Renal cortex interstitium (tissue), 11 donors: Measurements from ENCODE around the gene COMMD9. TPM values are rescaled to one million over a fixed set of nuclear protein-coding genes. Genes with fewer than 3 reads are reported as not detected.
A peak's percentile ranks its signal among the peaks of the same experiment; 100 is the strongest.

Source experiments
- DNase-seq, 11 donors: peaks; one replicate each; pipeline ENCODE4 v3.0.0-alpha.2; 2013; ENCODE audit warnings: low read depth in 9 of 11, low spot score in 4 of 11; ENCODE audit errors: extremely low read depth in 1 of 11
- polyA plus RNA-seq, 3 donors: library from polyadenylated mRNA; unstranded; fragments of 120-200 nt; gene quantifications; one replicate each; pipeline ENCODE4 v1.2.1, GENCODE V29; 2013; ENCODE audit not compliant: insufficient read length in 3 of 3

The COMMD9 gene
- polyA plus RNA-seq, 3 donors: 80.5 to 88.4 (median 86.0) TPM

GRCh38 chr11:36266767-36267166, 22.5 kb downstream of the COMMD9 start:
- DNase-seq: no peak

- DNase-seq: peak in 8 of 11 donors; percentile 38 to 69 (median 58)
Measured at GRCh38 chr11:36265793-36266628, 23.2 kb downstream of the COMMD9 start.

DNA sequence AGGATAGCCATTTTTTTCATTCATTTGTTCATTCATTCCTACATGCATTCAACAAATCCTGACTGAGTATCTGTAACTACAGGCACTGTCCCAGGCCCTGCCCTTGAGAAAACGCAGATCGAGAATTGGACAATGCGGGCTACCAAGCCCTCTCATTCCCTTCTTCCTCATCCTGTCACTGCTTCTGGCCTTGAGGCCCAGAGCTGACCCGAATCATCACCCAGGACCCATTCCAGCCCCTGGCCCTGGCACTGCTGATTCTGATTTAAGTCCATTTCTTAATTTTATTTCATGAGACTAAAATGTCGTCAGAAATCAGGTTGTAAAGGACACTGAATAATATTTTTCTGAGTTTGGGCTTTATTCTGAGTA, 24.3 kb downstream of the COMMD9 start:
- DNase-seq: no peak

- DNase-seq: no peak
Measured at GRCh38 chr11:36264011-36264972, 24.9 kb downstream of the COMMD9 start.

GRCh38 chr11:36261094-36261493, 28.1 kb downstream of the COMMD9 start:
- no peak for DNase-seq

DNA sequence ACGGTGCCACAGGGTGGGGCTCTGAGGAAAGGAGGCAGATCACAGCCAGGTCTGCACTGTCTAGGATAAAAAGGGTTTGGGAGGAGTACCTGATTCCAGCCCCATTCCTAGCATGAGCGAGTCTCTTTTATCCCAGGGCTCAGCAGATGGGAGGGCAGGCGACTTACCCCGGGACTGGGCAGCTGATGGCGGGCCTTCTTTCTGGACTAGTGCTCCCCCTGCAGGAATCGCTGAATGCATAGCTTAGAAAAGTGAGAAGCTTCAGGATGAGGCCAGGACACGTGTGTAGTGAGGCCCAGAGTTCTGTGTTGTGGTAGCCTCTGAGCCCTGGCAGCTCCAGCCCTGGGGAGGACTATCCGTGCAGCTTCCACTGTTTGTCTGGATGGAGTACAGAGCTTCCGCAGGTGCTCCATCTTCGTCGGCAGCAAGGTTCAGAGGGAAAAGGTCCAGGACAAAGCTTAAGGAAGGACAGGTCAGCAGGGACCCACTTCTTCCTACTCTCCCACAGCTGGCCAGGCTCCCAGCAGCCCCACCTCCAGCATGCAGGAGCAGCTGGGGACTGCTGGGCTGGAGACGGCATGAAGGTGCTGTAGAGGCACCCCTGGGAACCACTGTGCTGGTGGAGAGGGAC, 30.4 kb downstream of the COMMD9 start:
- peak in 7 of 11 donors; percentile 39 to 58 (median 50) for DNase-seq

DNA sequence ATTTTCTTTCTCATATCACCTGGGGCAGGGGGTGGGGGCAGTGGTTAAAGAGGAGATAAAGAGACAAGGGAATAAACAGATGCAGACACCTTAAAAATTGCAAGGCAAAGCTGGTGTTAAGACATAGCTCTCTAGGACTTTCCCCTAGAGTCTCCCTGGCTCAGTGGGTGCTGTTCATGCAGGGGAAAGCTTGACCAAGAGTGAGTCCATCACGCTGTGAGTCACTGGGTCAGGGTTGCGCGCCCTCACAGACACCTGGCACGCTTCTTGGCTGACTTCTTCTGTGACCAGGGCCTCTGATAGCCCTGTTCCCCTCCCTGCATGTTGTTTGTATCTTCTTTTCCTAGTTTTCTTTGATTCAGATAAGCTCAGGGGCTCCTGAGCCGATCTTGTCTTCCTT, 31.9 kb downstream of the COMMD9 start:
- DNase-seq: no peak

DNA sequence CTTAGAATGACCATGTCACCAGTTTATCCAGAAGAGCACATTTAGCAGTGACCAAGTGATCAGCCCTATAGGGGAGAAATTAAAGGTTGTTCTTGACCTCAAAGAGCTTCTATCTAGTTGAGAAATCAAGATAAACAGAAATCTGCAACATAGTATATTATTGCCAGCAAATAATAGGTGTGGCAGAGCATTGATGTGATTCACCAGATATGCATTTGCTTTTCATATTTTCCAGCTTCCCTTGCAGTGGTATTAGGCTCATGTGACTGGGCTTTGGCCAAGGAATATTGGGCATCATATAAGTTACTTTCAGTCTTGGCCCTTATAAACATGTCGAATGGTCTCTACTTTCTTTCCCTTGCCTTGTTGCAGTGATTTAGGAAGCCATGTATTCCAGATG, 34.5 kb downstream of the COMMD9 start:
- no peak for DNase-seq

DNA sequence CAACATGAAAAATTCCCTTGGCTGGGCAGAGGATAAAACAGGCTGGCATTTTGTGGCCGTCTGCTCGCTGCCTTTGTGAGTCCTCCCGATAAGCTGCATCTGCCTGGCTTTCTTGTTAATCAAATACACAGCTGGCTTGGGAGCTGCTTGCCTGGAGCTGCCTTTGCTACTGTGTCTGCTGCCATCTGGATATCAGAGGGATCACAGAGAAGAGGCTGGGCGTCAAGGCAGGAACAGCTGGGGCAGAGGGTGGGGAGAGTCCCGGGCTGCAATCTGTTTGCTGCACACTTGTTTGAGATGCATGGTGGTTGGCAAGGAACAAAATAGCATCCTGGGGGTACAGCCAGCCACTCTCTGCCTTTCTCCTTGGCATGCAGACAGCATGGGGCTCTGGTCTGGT, 36.0 kb downstream of the COMMD9 start:
- DNase-seq: no peak

- no peak for DNase-seq
Measured at GRCh38 chr11:36251823-36252222, 37.4 kb downstream of the COMMD9 start.

GRCh38 chr11:36249246-36249645, 40.0 kb downstream of the COMMD9 start:
- no peak for DNase-seq

DNA sequence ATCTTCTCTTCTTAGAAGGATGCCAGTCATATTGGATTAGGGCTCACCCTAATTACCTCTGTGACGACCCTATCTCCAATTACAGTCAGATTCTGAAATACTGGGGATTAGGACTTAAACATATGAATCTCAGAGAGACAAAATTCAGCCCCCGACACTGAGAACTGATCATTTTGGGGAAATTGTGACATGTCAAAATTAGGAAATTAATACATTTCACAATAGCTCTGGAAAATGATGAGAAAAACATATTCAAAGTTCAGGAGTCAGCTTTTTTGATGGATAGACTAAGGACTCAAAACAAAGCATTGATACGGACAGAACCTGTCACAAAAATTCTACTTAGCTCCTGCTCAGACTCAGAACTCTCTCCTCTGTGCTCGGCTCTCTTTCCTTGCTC, 40.8 kb downstream of the COMMD9 start:
- no peak for DNase-seq

- DNase-seq: no peak
Measured at GRCh38 chr11:36247493-36247892, 41.7 kb downstream of the COMMD9 start.

DNA sequence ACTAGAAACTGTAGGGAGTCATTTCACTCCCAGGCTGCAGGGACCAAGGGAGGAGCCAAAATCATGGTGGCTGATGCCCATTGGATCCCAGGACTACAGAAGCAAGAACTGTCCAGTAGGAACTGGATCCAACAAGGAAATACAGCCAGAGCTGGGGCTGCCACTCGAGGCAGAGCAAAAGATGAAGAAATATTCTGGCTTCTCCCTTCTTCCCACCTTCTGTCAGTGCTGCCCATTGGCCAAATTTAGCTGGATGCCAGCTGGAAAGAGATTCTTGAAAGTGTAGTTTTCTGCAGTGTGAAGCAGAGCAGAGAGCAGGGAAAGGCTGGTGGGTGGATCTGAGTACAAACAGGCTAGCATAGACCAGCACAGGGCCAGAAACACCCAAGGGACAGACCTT, 45.6 kb downstream of the COMMD9 start:
- DNase-seq: no peak

- DNase-seq: no peak
Measured at GRCh38 chr11:36241497-36241896, 47.7 kb downstream of the COMMD9 start.

DNA sequence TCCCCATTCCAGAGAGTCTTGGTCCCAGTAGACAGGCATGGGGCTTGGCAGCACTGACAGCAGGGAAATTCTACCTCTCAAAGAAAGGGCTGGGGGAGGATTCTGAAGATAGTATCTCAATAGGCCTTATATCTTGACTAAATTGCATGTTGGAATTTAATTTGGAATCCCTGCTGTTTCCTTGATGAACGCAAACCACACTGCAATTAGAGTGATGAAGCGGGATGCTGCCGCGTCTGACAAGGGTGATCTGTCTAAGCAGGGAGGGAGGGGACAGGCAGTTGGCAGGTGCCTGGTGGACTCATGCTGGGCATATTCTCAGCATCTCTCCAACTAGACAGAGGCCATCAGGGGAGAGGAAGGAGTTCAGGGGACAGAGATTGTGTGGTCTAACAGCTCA, 48.4 kb downstream of the COMMD9 start:
- no peak for DNase-seq

DNA sequence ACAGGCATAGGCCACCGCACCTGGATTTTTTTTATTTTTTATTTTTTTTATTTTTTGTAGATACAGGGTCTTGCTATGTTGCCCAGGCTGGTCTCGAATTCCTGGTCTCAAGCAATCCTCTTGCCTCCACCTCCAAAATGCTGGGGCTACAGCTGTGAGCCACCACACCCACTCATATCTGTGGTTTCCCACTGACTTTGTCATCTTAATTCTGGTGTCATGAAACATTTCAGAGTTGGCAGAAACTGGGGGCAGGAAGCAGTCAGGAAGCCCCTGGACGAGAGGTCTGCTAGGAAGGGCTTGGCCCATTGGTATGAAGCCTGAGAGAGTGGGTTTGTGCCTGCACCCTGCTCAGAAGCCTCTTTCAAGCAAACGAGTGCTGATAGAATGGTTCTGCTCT, 49.1 kb downstream of the COMMD9 start:
- no peak for DNase-seq

DNA sequence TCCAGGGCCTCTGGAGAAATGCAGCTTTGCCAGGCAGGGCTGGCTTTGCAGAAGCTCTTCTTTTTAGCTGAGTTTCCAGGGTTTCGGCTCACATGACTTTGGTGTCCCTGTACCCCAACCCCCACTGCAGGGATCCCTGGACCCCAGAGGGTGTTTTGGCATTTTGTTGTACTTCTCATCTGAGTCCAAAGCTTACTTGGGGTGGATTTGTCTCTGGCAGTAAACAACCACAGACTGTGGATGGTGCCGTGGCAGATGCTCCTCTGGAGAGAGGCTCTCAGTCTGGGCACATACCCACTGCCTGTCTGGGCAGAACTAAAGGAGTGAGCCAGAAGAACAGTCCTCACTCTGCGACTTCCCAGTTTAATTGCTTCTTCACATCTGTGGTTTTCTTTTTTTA, 49.6 kb downstream of the COMMD9 start:
- DNase-seq: no peak

- DNase-seq: no peak
Measured at GRCh38 chr11:36238881-36239280, 50.3 kb downstream of the COMMD9 start.
